ENCODE data around the gene F5. TPM values are rescaled to one million over a fixed set of nuclear protein-coding genes. Genes with fewer than 3 reads are reported as not detected.
"Not testable (repeated sequence)": the region's sequence is repeated elsewhere in the genome, so short reads cannot be mapped to it uniquely, and the experiment has no call there.

The F5 gene
- polyA plus RNA-seq, 1 donor, result 0.30 TPM

DNA sequence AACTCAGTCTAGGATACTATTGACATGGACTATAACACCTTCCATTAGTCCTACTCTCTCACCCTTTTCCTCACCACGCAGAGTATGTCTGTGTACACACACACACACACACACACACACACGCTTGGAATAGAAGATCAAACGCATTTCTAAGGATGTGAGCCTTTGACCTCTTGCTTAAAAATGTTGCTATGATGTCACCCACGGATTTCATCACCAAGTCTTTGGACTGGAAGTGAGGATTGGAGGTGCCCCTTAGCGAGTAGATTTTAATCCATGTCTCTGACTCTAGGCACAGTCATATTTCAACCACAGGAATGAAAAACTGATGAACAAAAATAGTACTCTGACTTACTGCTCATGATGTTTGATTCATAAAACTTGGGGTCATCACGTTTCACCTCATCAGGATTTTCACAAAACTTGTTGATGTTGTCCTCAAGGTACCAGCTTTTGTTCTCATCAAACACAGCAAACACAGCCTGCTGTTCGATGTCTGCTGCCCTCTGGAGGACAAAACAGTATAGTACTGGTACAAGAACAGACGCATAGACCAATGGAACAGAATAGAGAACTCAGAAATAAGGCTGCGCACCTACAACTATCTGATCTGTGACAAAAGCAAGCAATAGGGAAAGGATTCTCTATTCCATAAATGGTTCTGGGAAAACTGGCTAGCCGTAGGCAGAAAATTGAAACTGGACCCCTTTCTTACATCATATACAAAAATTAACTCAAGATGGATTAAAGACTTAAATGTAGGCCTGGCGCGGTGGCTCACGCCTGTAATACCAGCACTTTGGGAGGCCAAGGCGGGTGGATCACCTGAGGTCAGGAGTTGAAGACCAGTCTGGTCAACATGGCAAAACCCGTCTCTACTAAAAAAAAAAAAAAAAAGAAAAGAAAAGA is 39.9 kb downstream of the F5 start:
- Histone ChIP-seq H3K4me1 (ENCODE audit: control insufficient read depth, insufficient read depth, low read length) (no peaks in the 10 kb centered on the region), H3K36me3 (ENCODE audit: control insufficient read depth, insufficient read depth, low read length) (no peaks in the 10 kb centered on the region), H3K27ac (ENCODE audit: low read length) (no peak overlapping the region), H3K4me3 (ENCODE audit: low read length) (no peak overlapping the region), H3K27me3 (ENCODE audit: control insufficient read depth, insufficient read depth, low read length) (peaks cover 2% of the 10 kb centered on the region), H3K9me3 (ENCODE audit: control insufficient read depth, low read depth, low read length) (no peaks in the 10 kb centered on the region)
- 60% methylated on average over 4 of the region's 15 CpGs for WGBS (ENCODE audit: insufficient coverage, low lambda C conversion rate)
- DNase-seq, result peak; percentile 64 to 67

DNA sequence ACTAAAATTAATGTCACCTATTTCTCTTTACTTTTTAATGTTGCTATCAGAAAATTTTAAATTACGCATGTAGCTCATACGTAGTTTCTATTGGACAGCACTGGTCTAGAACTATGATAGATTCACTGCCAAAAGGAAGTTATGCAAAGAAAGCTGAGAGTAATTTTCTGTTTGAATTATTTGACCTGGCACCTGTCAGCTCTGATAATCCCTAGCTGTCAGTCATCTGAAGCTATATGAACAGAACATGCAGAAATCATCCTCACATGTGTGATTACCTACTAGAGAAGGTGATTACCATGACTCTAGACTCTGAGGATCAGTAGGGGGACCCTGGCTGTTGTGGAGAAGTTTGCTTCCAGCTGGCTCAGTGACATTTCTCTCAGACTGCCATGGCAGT is 40.8 kb downstream of the F5 start:
- DNase-seq, result no peak
- H3K4me3 ChIP-seq (ENCODE audit: low read length), result no peak overlapping the region
- no CpG with 5 or more reads among the region's 2 CpGs for WGBS (ENCODE audit: insufficient coverage, low lambda C conversion rate)
- H3K36me3 ChIP-seq (ENCODE audit: control insufficient read depth, insufficient read depth, low read length), result no peaks in the 10 kb centered on the region
- no peak overlapping the region for H3K27ac ChIP-seq (ENCODE audit: low read length)
- H3K9me3 ChIP-seq (ENCODE audit: control insufficient read depth, low read depth, low read length), result no peaks in the 10 kb centered on the region
- no peaks in the 10 kb centered on the region for H3K4me1 ChIP-seq (ENCODE audit: control insufficient read depth, insufficient read depth, low read length)
- H3K27me3 ChIP-seq (ENCODE audit: control insufficient read depth, insufficient read depth, low read length), result no peaks in the 10 kb centered on the region

DNA sequence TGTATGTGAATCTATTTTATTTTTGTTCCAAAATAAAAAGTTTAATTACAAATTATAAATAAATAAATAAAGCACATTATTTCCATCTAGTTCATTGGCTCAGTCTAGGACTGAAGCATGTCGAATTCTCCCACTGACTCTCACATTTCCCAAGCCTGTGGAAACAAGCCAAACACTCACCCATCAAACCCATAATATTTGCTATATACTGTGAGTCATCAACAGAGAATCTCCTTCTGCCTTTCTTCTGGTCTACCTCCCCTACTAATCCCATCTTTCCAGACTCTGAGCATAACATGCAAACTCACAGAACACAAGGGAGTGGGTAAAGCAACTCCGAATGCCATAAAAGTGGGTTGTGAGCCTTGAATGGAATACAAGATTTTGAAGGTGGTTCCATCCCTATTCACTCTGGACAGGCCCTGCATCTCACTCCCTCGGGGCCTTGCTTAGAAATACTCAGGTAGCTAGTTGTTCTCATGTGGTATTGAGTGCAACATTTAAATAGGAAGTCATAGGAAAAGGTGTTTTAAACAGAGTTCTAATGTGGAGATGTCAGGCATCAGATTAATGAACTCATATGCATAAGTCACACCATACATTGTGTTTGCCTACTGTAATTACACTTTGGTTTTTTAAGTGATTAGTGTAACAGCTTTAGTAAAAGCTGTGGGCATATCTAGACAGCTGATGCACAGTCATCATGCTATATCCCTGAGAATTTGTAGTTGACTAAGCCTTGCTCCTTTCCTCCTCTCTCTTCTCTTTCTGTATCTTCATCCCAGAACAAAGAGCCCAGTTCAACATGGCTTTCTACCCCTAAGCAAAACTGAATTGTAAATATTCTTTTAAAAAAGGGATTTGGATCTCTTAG is 47.0 kb downstream of the F5 start:
- 83% methylated on average over 1 of the region's 3 CpGs for WGBS (ENCODE audit: insufficient coverage, low lambda C conversion rate)
- no peaks in the 10 kb centered on the region for H3K27me3 ChIP-seq (ENCODE audit: control insufficient read depth, insufficient read depth, low read length)
- no peaks in the 10 kb centered on the region for H3K4me1 ChIP-seq (ENCODE audit: control insufficient read depth, insufficient read depth, low read length)
- no peak for DNase-seq
- no peak overlapping the region for H3K4me3 ChIP-seq (ENCODE audit: low read length)
- no peak overlapping the region for H3K27ac ChIP-seq (ENCODE audit: low read length)
- no peaks in the 10 kb centered on the region for H3K36me3 ChIP-seq (ENCODE audit: control insufficient read depth, insufficient read depth, low read length)
- no peaks in the 10 kb centered on the region for H3K9me3 ChIP-seq (ENCODE audit: control insufficient read depth, low read depth, low read length)

DNA sequence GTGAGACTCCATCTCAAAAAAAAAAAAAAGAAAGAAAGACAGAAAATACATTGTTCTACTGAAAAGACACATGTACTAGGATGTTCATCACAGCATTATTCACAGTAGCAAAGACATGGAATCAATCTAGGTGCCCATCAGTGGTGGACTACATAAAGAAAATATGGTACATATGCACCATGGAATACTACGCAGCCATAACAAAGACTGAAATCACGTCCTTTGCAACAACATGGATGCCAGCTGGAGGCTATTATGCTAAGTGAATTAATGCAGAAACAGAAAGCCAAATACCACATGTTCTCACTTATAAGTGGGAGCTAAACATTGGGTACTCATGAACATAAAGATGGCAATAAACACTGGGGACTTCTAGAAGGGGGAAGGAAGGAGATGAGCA is 51.6 kb downstream of the F5 start:
- H3K27me3 ChIP-seq (ENCODE audit: control insufficient read depth, insufficient read depth, low read length), result no peaks in the 10 kb centered on the region
- H3K27ac ChIP-seq (ENCODE audit: low read length), result no peak overlapping the region
- no peak overlapping the region for H3K4me3 ChIP-seq (ENCODE audit: low read length)
- H3K36me3 ChIP-seq (ENCODE audit: control insufficient read depth, insufficient read depth, low read length), result no peaks in the 10 kb centered on the region
- no CpG with 5 or more reads among the region's 2 CpGs for WGBS (ENCODE audit: insufficient coverage, low lambda C conversion rate)
- peaks cover 3% of the 10 kb centered on the region for H3K4me1 ChIP-seq (ENCODE audit: control insufficient read depth, insufficient read depth, low read length)
- DNase-seq, result no peak
- no peaks in the 10 kb centered on the region for H3K9me3 ChIP-seq (ENCODE audit: control insufficient read depth, low read depth, low read length)

DNA sequence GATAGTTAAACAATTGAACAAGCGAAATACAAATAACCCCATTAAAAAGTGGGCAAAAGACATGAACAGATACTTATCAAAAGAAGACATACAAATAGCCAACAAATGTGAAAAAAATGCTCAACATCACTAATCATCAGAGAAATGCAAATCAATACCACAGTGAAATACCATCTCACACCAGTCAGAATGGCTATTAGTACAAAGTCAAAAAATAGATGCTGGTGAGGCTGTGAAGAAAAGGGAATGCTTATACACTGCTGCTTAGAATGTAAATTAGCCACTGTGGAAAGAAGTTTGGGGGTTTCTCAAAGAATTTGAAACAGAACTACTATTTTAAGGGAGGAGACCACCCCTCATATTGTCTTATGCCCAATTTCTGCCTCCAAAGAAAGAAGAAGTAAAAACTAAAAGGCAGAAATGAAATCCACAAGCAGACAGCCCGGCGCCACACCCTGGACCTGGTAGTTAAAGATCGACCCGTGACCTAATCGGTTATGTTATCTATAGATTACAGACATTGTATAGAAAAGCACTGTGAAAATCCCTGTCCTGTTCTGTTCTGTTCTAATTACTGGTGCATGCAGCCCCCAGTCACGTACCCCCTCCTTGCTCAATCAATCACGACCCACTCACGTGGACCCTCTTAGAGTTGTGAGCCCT is 52.6 kb downstream of the F5 start:
- H3K27ac ChIP-seq (ENCODE audit: low read length); H3K9me3 ChIP-seq (ENCODE audit: control insufficient read depth, low read depth, low read length); H3K36me3 ChIP-seq (ENCODE audit: control insufficient read depth, insufficient read depth, low read length); DNase-seq; H3K4me3 ChIP-seq (ENCODE audit: low read length); H3K27me3 ChIP-seq (ENCODE audit: control insufficient read depth, insufficient read depth, low read length): not testable (repeated sequence)
- 100% methylated on average over 1 of the region's 9 CpGs for WGBS (ENCODE audit: insufficient coverage, low lambda C conversion rate)
- H3K4me1 ChIP-seq (ENCODE audit: control insufficient read depth, insufficient read depth, low read length), result peaks cover 11% of the 10 kb centered on the region

- 80% methylated on average over 1 of the region's 3 CpGs for WGBS (ENCODE audit: insufficient coverage, low lambda C conversion rate)
- Histone ChIP-seq H3K36me3 (ENCODE audit: control insufficient read depth, insufficient read depth, low read length) (no peaks in the 10 kb centered on the region), H3K27me3 (ENCODE audit: control insufficient read depth, insufficient read depth, low read length) (no peaks in the 10 kb centered on the region), H3K4me1 (ENCODE audit: control insufficient read depth, insufficient read depth, low read length) (peaks cover 11% of the 10 kb centered on the region), H3K4me3 (ENCODE audit: low read length) (no peak overlapping the region), H3K27ac (ENCODE audit: low read length) (no peak overlapping the region), H3K9me3 (ENCODE audit: control insufficient read depth, low read depth, low read length) (no peaks in the 10 kb centered on the region)
- no peak for DNase-seq
Measured at GRCh38 chr1:169530448-169530847, 55.8 kb downstream of the F5 start.

GRCh38 chr1:169529068-169529642 is 57.1 kb downstream of the F5 start:
- no peaks in the 10 kb centered on the region for H3K9me3 ChIP-seq (ENCODE audit: control insufficient read depth, low read depth, low read length)
- no peak overlapping the region for H3K4me3 ChIP-seq (ENCODE audit: low read length)
- WGBS (ENCODE audit: insufficient coverage, low lambda C conversion rate), result no CpG with 5 or more reads among the region's 3 CpGs

GRCh38 chr1:169528215-169529067 is 57.8 kb downstream of the F5 start:
- peak in 1 of 2 donors; percentile 8 for DNase-seq
- Histone ChIP-seq H3K4me3 (ENCODE audit: low read length) (no peak overlapping the region), H3K9me3 (ENCODE audit: control insufficient read depth, low read depth, low read length) (no peaks in the 10 kb centered on the region), H3K27ac (ENCODE audit: low read length) (peak overlapping the region; percentile 11), H3K4me1 (ENCODE audit: control insufficient read depth, insufficient read depth, low read length) (peaks cover 11% of the 10 kb centered on the region), H3K36me3 (ENCODE audit: control insufficient read depth, insufficient read depth, low read length) (no peaks in the 10 kb centered on the region), H3K27me3 (ENCODE audit: control insufficient read depth, insufficient read depth, low read length) (no peaks in the 10 kb centered on the region)
- WGBS (ENCODE audit: insufficient coverage, low lambda C conversion rate), result 25% methylated on average over 4 of the region's 9 CpGs

More at GRCh38 chr1:169529068-169529642, 57.1 kb downstream of the F5 start:
- H3K27ac ChIP-seq (ENCODE audit: low read length), result peak overlapping the region; percentile 11
- no peaks in the 10 kb centered on the region for H3K27me3 ChIP-seq (ENCODE audit: control insufficient read depth, insufficient read depth, low read length)
- H3K36me3 ChIP-seq (ENCODE audit: control insufficient read depth, insufficient read depth, low read length), result no peaks in the 10 kb centered on the region
- peaks cover 11% of the 10 kb centered on the region for H3K4me1 ChIP-seq (ENCODE audit: control insufficient read depth, insufficient read depth, low read length)
- peak; percentile 84 to 92 for DNase-seq

- peak in 1 of 2 donors; percentile 22 for DNase-seq
- H3K9me3 ChIP-seq (ENCODE audit: control insufficient read depth, low read depth, low read length), result no peaks in the 10 kb centered on the region
- H3K27ac ChIP-seq (ENCODE audit: low read length), result no peak overlapping the region
- peaks cover 11% of the 10 kb centered on the region for H3K4me1 ChIP-seq (ENCODE audit: control insufficient read depth, insufficient read depth, low read length)
- H3K36me3 ChIP-seq (ENCODE audit: control insufficient read depth, insufficient read depth, low read length), result no peaks in the 10 kb centered on the region
- H3K4me3 ChIP-seq (ENCODE audit: low read length), result no peak overlapping the region
- H3K27me3 ChIP-seq (ENCODE audit: control insufficient read depth, insufficient read depth, low read length), result no peaks in the 10 kb centered on the region
- WGBS (ENCODE audit: insufficient coverage, low lambda C conversion rate), result no CpG with 5 or more reads among the region's 5 CpGs
Measured at GRCh38 chr1:169527451-169528214, 58.6 kb downstream of the F5 start.

Data from large intestine (tissue), 3 donors.